IMR-90 (cell line): ENCODE results near the gene CPSF7. TPM values are rescaled to one million over a fixed set of nuclear protein-coding genes. Genes with fewer than 3 reads are reported as not detected.

Experiments used
- ATAC-seq: fragments of 200-7000 bp; cut with Tn5 transposase; 2 replicates; pipeline ENCODE4 v1.9.1; 2020; ENCODE audit warnings: low read depth, mild to moderate bottlenecking, moderate library complexity
- BruUV-seq: library from RNA; stranded (reverse); fragments of 400-500 nt; replicated peaks from 2 replicates; lab custom pipeline; 2021; lab: Mats Ljungman, UMichigan
- CTCF ChIA-PET: fragments of 300-600 bp; formaldehyde crosslinking; extraction: SDS; loops from one replicate; lab custom pipeline; 2021; ENCODE audit warnings: antibody characterized with exemption; lab: Yijun Ruan, JAX
- POLR2A ChIA-PET: fragments of 300-600 bp; sonication (Branson Sonifier 250); formaldehyde crosslinking; loops from one replicate; lab custom pipeline; 2022; ENCODE audit warnings: antibody characterized with exemption; ENCODE audit not compliant: unreplicated experiment; lab: Charles Lee
- DNase-seq: peaks from one replicate; pipeline ENCODE4 v3.0.0; 2013
- H2AFZ ChIP-seq: replicated peaks from 2 replicates; pipeline ENCODE3; 2013; ENCODE audit warnings: low read length, mild to moderate bottlenecking; ENCODE audit not compliant: poor library complexity
- H2AK5ac ChIP-seq: 2 replicates; pipeline ENCODE4 v1.6.1; 2013; ENCODE audit warnings: low read depth, low read length, inconsistent platforms
- H2AK9ac ChIP-seq: replicated peaks from 2 replicates; pipeline ENCODE3; 2013; ENCODE audit warnings: mild to moderate bottlenecking, low read depth, low read length, moderate library complexity; ENCODE audit not compliant: poor library complexity
- H2BK120ac ChIP-seq: 2 replicates; pipeline ENCODE4 v1.6.1; 2013; ENCODE audit warnings: low read depth, low read length, inconsistent platforms
- H2BK15ac ChIP-seq: 3 replicates; pipeline ENCODE4 v1.6.1; 2013; ENCODE audit warnings: low read depth, low read length, inconsistent platforms
- H2BK20ac ChIP-seq: 2 replicates; pipeline ENCODE4 v1.6.1; 2013; ENCODE audit warnings: low read depth, mild to moderate bottlenecking, inconsistent platforms, low read length, moderate library complexity
- H2BK5ac ChIP-seq: 2 replicates; pipeline ENCODE4 v1.6.1; 2013; ENCODE audit warnings: mild to moderate bottlenecking, low read depth, low read length, inconsistent platforms; ENCODE audit not compliant: poor library complexity, severe bottlenecking
- H3K14ac ChIP-seq: replicated peaks from 2 replicates; pipeline ENCODE4 v1.6.1; 2013; ENCODE audit warnings: low read depth, low read length, inconsistent platforms
- H3K18ac ChIP-seq: 2 replicates; pipeline ENCODE4 v1.6.1; 2013; ENCODE audit warnings: low read depth, low read length, control low read depth
- H3K23ac ChIP-seq: 2 replicates; pipeline ENCODE4 v1.6.1; 2013; ENCODE audit warnings: low read depth, low read length, inconsistent platforms
- H3K27ac ChIP-seq: 2 replicates; pipeline ENCODE4 v1.5.1; 2013; ENCODE audit warnings: mild to moderate bottlenecking, control low read depth, low read length; ENCODE audit not compliant: insufficient read depth
- H3K27me3 ChIP-seq: 2 replicates; pipeline ENCODE4 v1.6.1; 2013; ENCODE audit warnings: low read length; ENCODE audit not compliant: control insufficient read depth, insufficient read depth
- H3K36me3 ChIP-seq: 2 replicates; pipeline ENCODE4 v1.6.1; 2013; ENCODE audit warnings: low read length, mixed read lengths; ENCODE audit not compliant: control insufficient read depth, insufficient read depth
- H3K4ac ChIP-seq: 2 replicates; pipeline ENCODE4 v1.6.1; 2013; ENCODE audit warnings: low read depth, low read length, inconsistent platforms
- H3K4me1 ChIP-seq: 2 replicates; pipeline ENCODE4 v1.6.1; 2013; ENCODE audit warnings: low read length, mixed read lengths; ENCODE audit not compliant: control insufficient read depth, insufficient read depth
- H3K4me2 ChIP-seq: 2 replicates; pipeline ENCODE4 v1.6.1; 2013; ENCODE audit warnings: low read depth, mild to moderate bottlenecking, control low read depth, low read length, moderate library complexity
- H3K4me3 ChIP-seq: 2 replicates; pipeline ENCODE4 v1.5.1; 2013; ENCODE audit warnings: low read depth, mild to moderate bottlenecking, control low read depth, low read length, moderate library complexity; ENCODE audit not compliant: insufficient read depth
- H3K56ac ChIP-seq: 2 replicates; pipeline ENCODE4 v1.6.1; 2013; ENCODE audit warnings: low read length, inconsistent platforms; ENCODE audit not compliant: insufficient read depth; ENCODE audit errors: extremely low read depth
- H3K79me1 ChIP-seq, 2 experiments: 2 replicates each; pipeline ENCODE4 v1.6.1; 2013; ENCODE audit warnings: low read length in 2 of 2, inconsistent platforms in 1 of 2, low read depth in 1 of 2
- H3K9ac ChIP-seq: 2 replicates; pipeline ENCODE4 v1.6.1; 2013; ENCODE audit warnings: low read depth, low read length, control low read depth
- H3K9me1 ChIP-seq: 2 replicates; pipeline ENCODE4 v1.6.1; 2013; ENCODE audit warnings: low read length, inconsistent platforms; ENCODE audit not compliant: insufficient read depth
- H3K9me3 ChIP-seq: 2 replicates; pipeline ENCODE4 v1.6.1; 2013; ENCODE audit warnings: low read length; ENCODE audit not compliant: control insufficient read depth, insufficient read depth
- H4K20me1 ChIP-seq: 2 replicates; pipeline ENCODE4 v1.6.1; 2013; ENCODE audit warnings: low read length, inconsistent platforms; ENCODE audit not compliant: insufficient read depth
- H4K5ac ChIP-seq: 2 replicates; pipeline ENCODE4 v1.6.1; 2013; ENCODE audit warnings: mild to moderate bottlenecking, low read depth, low read length, control low read depth
- H4K8ac ChIP-seq, 2 experiments: 2 replicates each; pipeline ENCODE4 v1.6.1; 2013; ENCODE audit warnings: low read depth in 2 of 2, low read length in 2 of 2, control low read depth in 1 of 2, inconsistent platforms in 1 of 2
- H4K91ac ChIP-seq: 2 replicates; pipeline ENCODE4 v1.6.1; 2013; ENCODE audit warnings: low read depth, low read length, inconsistent platforms; ENCODE audit not compliant: insufficient read depth
- BHLHE40 ChIP-seq: fragments of 150-350 bp; IDR thresholded peaks from 2 replicates; pipeline ENCODE4 v1.6.1; 2016; ENCODE audit warnings: mild to moderate bottlenecking, low read depth, low read length
- CEBPB ChIP-seq: IDR thresholded peaks from 2 replicates; pipeline ENCODE4 v1.6.1; 2012; ENCODE audit warnings: low read depth, low read length, improper control_type of control experiment
- CHD1 ChIP-seq: IDR thresholded peaks from 2 replicates; pipeline ENCODE4 v1.6.1; 2012; ENCODE audit warnings: low read depth, low read length, improper control_type of control experiment
- CTCF ChIP-seq: conservative IDR thresholded peaks from 2 replicates; pipeline ENCODE4 v1.5.1; 2012; ENCODE audit warnings: mild to moderate bottlenecking, low read depth, low read length, improper control_type of control experiment
- ELK1 ChIP-seq: fragments of 150-350 bp; IDR thresholded peaks from 2 replicates; pipeline ENCODE4 v1.6.1; 2016; ENCODE audit warnings: low read depth, mild to moderate bottlenecking, low read length, moderate library complexity, borderline replicate concordance
- FOS ChIP-seq: fragments of 150-350 bp; IDR thresholded peaks from 2 replicates; pipeline ENCODE4 v1.6.1; 2016; ENCODE audit warnings: low read depth, low read length
- MAFK ChIP-seq: IDR thresholded peaks from 2 replicates; pipeline ENCODE4 v1.6.1; 2012; ENCODE audit warnings: low read depth, low read length, improper control_type of control experiment
- MAZ ChIP-seq: IDR thresholded peaks from 2 replicates; pipeline ENCODE4 v1.6.1; 2012; ENCODE audit warnings: low read depth, mild to moderate bottlenecking, low read length, improper control_type of control experiment, moderate library complexity, borderline replicate concordance
- MXI1 ChIP-seq: IDR thresholded peaks from 2 replicates; pipeline ENCODE4 v1.6.1; 2012; ENCODE audit warnings: low read depth, mild to moderate bottlenecking, low read length, moderate library complexity, borderline replicate concordance
- NFE2L2 ChIP-seq: fragments of 150-350 bp; IDR thresholded peaks from 2 replicates; pipeline ENCODE4 v1.6.1; 2016; ENCODE audit warnings: low read depth, mild to moderate bottlenecking, low read length
- POLR2A ChIP-seq: IDR thresholded peaks from 2 replicates; pipeline ENCODE4 v1.6.1; 2012; ENCODE audit warnings: mild to moderate bottlenecking, low read depth, low read length
- RAD21 ChIP-seq: IDR thresholded peaks from 2 replicates; pipeline ENCODE4 v1.6.1; 2012; ENCODE audit warnings: low read length, improper control_type of control experiment
- RCOR1 ChIP-seq: IDR thresholded peaks from 2 replicates; pipeline ENCODE4 v1.6.1; 2012; ENCODE audit warnings: mild to moderate bottlenecking, low read length, improper control_type of control experiment; ENCODE audit not compliant: insufficient replicate concordance
- RFX5 ChIP-seq: IDR thresholded peaks from 2 replicates; pipeline ENCODE4 v1.8.0; 2012; ENCODE audit warnings: low read depth, mild to moderate bottlenecking, low read length, moderate library complexity
- SMC3 ChIP-seq: fragments of 150-350 bp; IDR thresholded peaks from 2 replicates; pipeline ENCODE4 v1.6.1; 2016; ENCODE audit warnings: low read depth, mild to moderate bottlenecking, antibody characterized with exemption, low read length, moderate library complexity
- USF2 ChIP-seq: fragments of 150-350 bp; IDR thresholded peaks from 2 replicates; pipeline ENCODE4 v1.6.1; 2017; ENCODE audit warnings: mild to moderate bottlenecking, antibody characterized with exemption, low read length, low read depth
- WGBS, 2 experiments: methylation state at CpG; one replicate each; pipeline versions ENCODE4 v1.1.5 to v1.1.7; 2013; ENCODE audit warnings: missing lambda C conversion rate in 2 of 2; ENCODE audit not compliant: insufficient read length in 1 of 2; ENCODE audit errors: extremely low coverage in 2 of 2; 5-methylcytosine and 5-hydroxymethylcytosine counted together
- dilution Hi-C: fragments of 300-500 bp; cut with HindIII; formaldehyde crosslinking; loops from one replicate; pipeline ENCODE4 v1.14.3; 2018; ENCODE audit warnings: low sequenced_read_pairs; ENCODE audit not compliant: unreplicated experiment
- in situ Hi-C: fragments of 300-500 bp; cut with MboI; formaldehyde crosslinking; loops from 3 replicates; pipeline ENCODE4 v1.14.3; 2019; ENCODE audit warnings: low sequenced_read_pairs, inconsistent platforms, mixed read lengths
- intact Hi-C: fragments of 100-400 bp; cut with micrococcal nuclease; formaldehyde crosslinking; loops from 2 replicates; pipeline ENCODE4 v1.10.0; 2022
- polyA plus RNA-seq, 3 experiments: library from polyadenylated mRNA; depleted of rRNA; stranded (reverse); fragments of >200 nt; gene quantifications; 2 replicates each; pipeline ENCODE4 v1.2.3, GENCODE V29; 2012; ENCODE audit warnings: low replicate concordance in 1 of 3
- total RNA-seq: library from RNA; depleted of rRNA; stranded (reverse); fragments of >200 nt; gene quantifications from 2 replicates; pipeline ENCODE4 v1.2.3, GENCODE V29; 2012

CPSF7 gene
- total and polyA plus RNA-seq, 2 of the 4 experiments (the other 2 are of a cell fraction): 9.5 to 55.2 TPM

GRCh38 chr11:61454520-61454919, 24.7 kb upstream of the CPSF7 start:
- Histone ChIP-seq H2BK15ac (no peak overlapping the region), H4K20me1 (peaks cover 18% of the 10 kb centered on the region; the same call in 1 of the 2 replicates), H3K27me3 (no peaks in the 10 kb centered on the region), H3K9me1 (peaks cover 20% of the 10 kb centered on the region; the same call in 1 of the 2 replicates), H3K23ac (no peak overlapping the region), H2BK20ac (no peak overlapping the region), H4K91ac (no peak overlapping the region), H3K36me3 (peaks cover 25% of the 10 kb centered on the region), H2AFZ (no peak overlapping the region), H2BK5ac (no peak overlapping the region), H3K9ac (no peak overlapping the region), H3K4me2 (no peak overlapping the region), H2BK120ac (no peak overlapping the region), H3K14ac (no peak overlapping the region), H3K18ac (no peak overlapping the region), H3K27ac (no peak overlapping the region), H2AK5ac (no peak overlapping the region), H4K8ac (no peak overlapping the region), H3K79me1 (peaks cover 17 to 34% of the 10 kb centered on the region in 2 experiments), H4K5ac (no peak overlapping the region), H3K4ac (no peak overlapping the region), H3K9me3 (no peaks in the 10 kb centered on the region), H3K4me1 (no peaks in the 10 kb centered on the region), H3K56ac (no peak overlapping the region), H2AK9ac (no peak overlapping the region), H3K4me3 (no peak overlapping the region)
- ATAC-seq: no peak
- intact Hi-C loops (no loop called here), in situ Hi-C loops (no loop called here), dilution Hi-C loops (no loop called here)
- DNase-seq: no peak
- ChIA-PET CTCF (no interaction called here), POLR2A (no interaction called here)
- 100% methylated on average over 3 of the region's 7 CpGs; no CpG with 5 or more reads in 1 of the 2 experiments for WGBS, 2 experiments
- no TSS peak for BruUV-seq
- no peak for TF ChIP-seq CTCF
- no peak for TF ChIP-seq CEBPB
- no peak for TF ChIP-seq RAD21
- TF ChIP-seq NFE2L2: no peak
- TF ChIP-seq BHLHE40: no peak
- TF ChIP-seq RFX5: no peak
- TF ChIP-seq MAFK: no peak
- TF ChIP-seq FOS: no peak
- TF ChIP-seq RCOR1: no peak
- TF ChIP-seq ELK1: no peak
- no peak for TF ChIP-seq SMC3
- no peak for TF ChIP-seq POLR2A
- TF ChIP-seq MXI1: no peak
- no peak for TF ChIP-seq MAZ
- no peak for TF ChIP-seq CHD1
- TF ChIP-seq USF2: no peak
